Measurements from ENCODE around the gene OR6P1. TPM values are rescaled to one million over a fixed set of nuclear protein-coding genes. Genes with fewer than 3 reads are reported as not detected.

Gene OR6P1, protein sequence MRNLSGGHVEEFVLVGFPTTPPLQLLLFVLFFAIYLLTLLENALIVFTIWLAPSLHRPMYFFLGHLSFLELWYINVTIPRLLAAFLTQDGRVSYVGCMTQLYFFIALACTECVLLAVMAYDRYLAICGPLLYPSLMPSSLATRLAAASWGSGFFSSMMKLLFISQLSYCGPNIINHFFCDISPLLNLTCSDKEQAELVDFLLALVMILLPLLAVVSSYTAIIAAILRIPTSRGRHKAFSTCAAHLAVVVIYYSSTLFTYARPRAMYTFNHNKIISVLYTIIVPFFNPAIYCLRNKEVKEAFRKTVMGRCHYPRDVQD
- total RNA-seq: not detected
- polyA plus RNA-seq: not detected
- long read RNA-seq, donor 1: 0 reads
- long read RNA-seq, donor 2: 0 reads
- long read RNA-seq, donor 3: 0 reads

DNA sequence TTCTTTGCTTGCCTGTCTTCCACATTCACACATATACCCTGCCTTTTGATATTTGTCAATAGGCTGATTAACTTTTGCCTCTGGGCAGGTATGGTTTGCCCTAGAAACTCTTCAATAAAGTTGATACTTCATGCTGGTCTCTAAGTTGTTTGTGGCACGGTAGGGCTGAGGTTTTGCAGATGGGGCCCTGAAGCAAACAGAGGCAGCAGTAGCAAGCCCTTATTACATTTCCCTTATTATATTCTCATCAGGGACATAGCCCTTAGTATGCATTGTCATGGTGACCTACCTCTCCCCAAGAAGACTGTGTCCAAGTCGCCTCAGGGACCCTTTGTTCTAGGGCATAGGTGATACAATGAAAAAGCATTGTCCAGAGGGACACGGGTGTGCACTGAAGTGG is at the start of gene OR6P1:
Gene OR6P1, minus strand, starts transcription at position 101 of the 400 bp plus-strand sequence. CDS start 6,976 bp downstream, outside the sequence.
- Histone ChIP-seq H3K27ac (no peak within 1 kb of the TSS), H3K9me3 (no peaks in the 10 kb centered on the region), H3K4me1 (ENCODE audit: insufficient read depth) (no peaks in the 10 kb centered on the region), H3K36me3 (no peaks in the 10 kb centered on the region), H3K4me3 (no peak within 1 kb of the TSS), H3K27me3 (no peaks in the 10 kb centered on the region)
- intact Hi-C loops (cut with DNase I): no loop called here
- no peak for DNase-seq
- TF ChIP-seq POLR2A (IDR thresholded peaks at IDR 0.05) (no peak), EP300 (IDR thresholded peaks at IDR 0.05) (no peak)
- TF ChIP-seq, protein P1, sequence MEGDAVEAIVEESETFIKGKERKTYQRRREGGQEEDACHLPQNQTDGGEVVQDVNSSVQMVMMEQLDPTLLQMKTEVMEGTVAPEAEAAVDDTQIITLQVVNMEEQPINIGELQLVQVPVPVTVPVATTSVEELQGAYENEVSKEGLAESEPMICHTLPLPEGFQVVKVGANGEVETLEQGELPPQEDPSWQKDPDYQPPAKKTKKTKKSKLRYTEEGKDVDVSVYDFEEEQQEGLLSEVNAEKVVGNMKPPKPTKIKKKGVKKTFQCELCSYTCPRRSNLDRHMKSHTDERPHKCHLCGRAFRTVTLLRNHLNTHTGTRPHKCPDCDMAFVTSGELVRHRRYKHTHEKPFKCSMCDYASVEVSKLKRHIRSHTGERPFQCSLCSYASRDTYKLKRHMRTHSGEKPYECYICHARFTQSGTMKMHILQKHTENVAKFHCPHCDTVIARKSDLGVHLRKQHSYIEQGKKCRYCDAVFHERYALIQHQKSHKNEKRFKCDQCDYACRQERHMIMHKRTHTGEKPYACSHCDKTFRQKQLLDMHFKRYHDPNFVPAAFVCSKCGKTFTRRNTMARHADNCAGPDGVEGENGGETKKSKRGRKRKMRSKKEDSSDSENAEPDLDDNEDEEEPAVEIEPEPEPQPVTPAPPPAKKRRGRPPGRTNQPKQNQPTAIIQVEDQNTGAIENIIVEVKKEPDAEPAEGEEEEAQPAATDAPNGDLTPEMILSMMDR (IDR thresholded peaks at IDR 0.05): no peak
- WGBS, 3 donors: 79 to 82% (median 80%) methylated on average over 3 of the region's 3 CpGs

DNA sequence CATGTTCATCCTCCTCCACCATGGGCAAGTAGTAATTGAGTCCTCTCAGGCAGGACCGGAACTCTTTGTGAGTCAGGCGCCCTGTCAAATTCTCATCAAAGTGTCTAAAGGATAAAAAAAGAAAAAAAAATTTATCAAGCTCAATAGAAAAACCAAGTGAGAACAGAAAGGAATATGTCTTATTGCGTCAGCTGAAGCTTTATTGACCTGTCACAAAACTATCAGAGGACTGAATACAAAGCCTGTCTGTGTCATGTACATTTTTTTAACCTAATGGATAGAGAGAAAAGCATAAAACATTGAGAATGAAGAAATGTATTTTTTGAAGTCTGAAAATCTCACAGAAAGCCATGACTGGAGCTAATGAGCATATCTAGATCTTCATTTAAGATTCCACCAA is 43.4 kb upstream of the OR6P1 start:
- TF ChIP-seq POLR2A (IDR thresholded peaks at IDR 0.05): no peak
- no peak for TF ChIP-seq EP300 (IDR thresholded peaks at IDR 0.05)
- TF ChIP-seq, protein P1 (IDR thresholded peaks at IDR 0.05): no peak
- no peak for DNase-seq
- H3K4me1 ChIP-seq (ENCODE audit: insufficient read depth): no peaks in the 10 kb centered on the region

DNA sequence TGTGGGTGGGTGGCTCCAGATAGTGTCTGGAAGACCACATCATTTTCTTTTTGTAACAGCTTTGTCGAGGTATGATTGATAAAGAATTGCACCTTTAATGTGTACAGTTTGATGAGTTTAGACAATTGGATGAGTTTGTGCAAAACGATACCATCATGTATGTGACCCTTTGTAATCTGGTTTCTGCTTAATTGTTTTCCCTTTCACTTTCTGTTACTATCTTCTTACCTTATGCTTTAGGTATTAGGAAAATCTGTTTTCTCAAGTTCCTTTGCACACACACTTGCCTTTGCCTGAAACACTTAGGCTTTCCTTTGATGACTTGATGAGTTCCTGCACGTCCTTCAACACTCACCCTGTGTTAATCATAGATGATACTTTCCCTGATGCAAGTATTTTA is 41.5 kb upstream of the OR6P1 start:
- DNase-seq: no peak
- Histone ChIP-seq H3K4me3 (no peak overlapping the region), H3K9me3 (no peaks in the 10 kb centered on the region), H3K27me3 (no peaks in the 10 kb centered on the region), H3K36me3 (no peaks in the 10 kb centered on the region), H3K27ac (no peak overlapping the region), H3K4me1 (ENCODE audit: insufficient read depth) (no peaks in the 10 kb centered on the region)
- TF ChIP-seq POLR2A (IDR thresholded peaks at IDR 0.05) (no peak), EP300 (IDR thresholded peaks at IDR 0.05) (no peak)
- TF ChIP-seq, protein P1 (IDR thresholded peaks at IDR 0.05): no peak
- WGBS, 3 donors: 48 to 54% (median 52%) methylated on average over 3 of the region's 3 CpGs
- intact Hi-C loops (cut with DNase I): no loop called here

More for the DNA sequence above, 43.4 kb upstream of the OR6P1 start:
- WGBS, 3 donors: 93 to 96% (median 95%) methylated on average over 3 of the region's 3 CpGs
- no peak overlapping the region for H3K4me3 ChIP-seq
- H3K27ac ChIP-seq: no peak overlapping the region
- H3K36me3 ChIP-seq: no peaks in the 10 kb centered on the region
- H3K27me3 ChIP-seq: no peaks in the 10 kb centered on the region
- H3K9me3 ChIP-seq: no peaks in the 10 kb centered on the region
- intact Hi-C loops (cut with DNase I): no loop called here

DNA sequence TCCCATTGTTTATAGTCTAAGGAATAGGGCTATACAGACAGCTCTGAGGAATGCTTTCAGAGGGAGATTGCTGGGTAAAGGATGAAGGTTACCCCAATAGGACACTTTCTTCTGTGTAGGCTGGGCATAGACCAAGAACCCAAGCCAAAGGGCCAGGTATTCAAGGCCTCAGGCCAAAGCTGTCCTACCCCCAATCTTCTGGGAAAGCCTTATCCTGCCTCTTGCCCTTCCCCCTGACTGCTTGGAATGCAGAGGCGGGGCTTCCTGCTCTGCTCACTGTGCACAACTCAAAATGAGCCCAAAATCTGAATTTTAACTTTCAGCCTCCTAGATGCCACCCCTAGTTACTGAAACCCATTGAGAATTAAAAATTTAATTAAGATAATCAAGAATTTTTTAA is 36.9 kb upstream of the OR6P1 start:
- intact Hi-C loops (cut with DNase I): no loop called here
- no peak for DNase-seq
- Histone ChIP-seq H3K4me3 (no peak overlapping the region), H3K27me3 (no peaks in the 10 kb centered on the region), H3K9me3 (no peaks in the 10 kb centered on the region), H3K36me3 (no peaks in the 10 kb centered on the region), H3K27ac (no peak overlapping the region), H3K4me1 (ENCODE audit: insufficient read depth) (no peaks in the 10 kb centered on the region)
- TF ChIP-seq EP300 (IDR thresholded peaks at IDR 0.05) (no peak), POLR2A (IDR thresholded peaks at IDR 0.05) (no peak)
- TF ChIP-seq, protein P1 (IDR thresholded peaks at IDR 0.05): no peak
- 80 to 96% (median 88%) methylated on average over 1 of the region's 1 CpG for WGBS, 3 donors
